Measurements from ENCODE around the gene SEMA5A. TPM values are rescaled to one million over a fixed set of nuclear protein-coding genes. Genes with fewer than 3 reads are reported as not detected.
A peak's percentile ranks its signal among the peaks of the same experiment; 100 is the strongest.

The SEMA5A gene
- polyA plus RNA-seq, 1 donor from 2014 or later = 3.2 TPM

- H3K36me3 ChIP-seq (ENCODE audit: insufficient read depth, low read length) = no peaks in the 10 kb centered on the region
- no peak overlapping the region for H3K9ac ChIP-seq (ENCODE audit: low read length)
- TF ChIP-seq, protein P1, sequence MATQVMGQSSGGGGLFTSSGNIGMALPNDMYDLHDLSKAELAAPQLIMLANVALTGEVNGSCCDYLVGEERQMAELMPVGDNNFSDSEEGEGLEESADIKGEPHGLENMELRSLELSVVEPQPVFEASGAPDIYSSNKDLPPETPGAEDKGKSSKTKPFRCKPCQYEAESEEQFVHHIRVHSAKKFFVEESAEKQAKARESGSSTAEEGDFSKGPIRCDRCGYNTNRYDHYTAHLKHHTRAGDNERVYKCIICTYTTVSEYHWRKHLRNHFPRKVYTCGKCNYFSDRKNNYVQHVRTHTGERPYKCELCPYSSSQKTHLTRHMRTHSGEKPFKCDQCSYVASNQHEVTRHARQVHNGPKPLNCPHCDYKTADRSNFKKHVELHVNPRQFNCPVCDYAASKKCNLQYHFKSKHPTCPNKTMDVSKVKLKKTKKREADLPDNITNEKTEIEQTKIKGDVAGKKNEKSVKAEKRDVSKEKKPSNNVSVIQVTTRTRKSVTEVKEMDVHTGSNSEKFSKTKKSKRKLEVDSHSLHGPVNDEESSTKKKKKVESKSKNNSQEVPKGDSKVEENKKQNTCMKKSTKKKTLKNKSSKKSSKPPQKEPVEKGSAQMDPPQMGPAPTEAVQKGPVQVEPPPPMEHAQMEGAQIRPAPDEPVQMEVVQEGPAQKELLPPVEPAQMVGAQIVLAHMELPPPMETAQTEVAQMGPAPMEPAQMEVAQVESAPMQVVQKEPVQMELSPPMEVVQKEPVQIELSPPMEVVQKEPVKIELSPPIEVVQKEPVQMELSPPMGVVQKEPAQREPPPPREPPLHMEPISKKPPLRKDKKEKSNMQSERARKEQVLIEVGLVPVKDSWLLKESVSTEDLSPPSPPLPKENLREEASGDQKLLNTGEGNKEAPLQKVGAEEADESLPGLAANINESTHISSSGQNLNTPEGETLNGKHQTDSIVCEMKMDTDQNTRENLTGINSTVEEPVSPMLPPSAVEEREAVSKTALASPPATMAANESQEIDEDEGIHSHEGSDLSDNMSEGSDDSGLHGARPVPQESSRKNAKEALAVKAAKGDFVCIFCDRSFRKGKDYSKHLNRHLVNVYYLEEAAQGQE (IDR thresholded peaks at IDR 0.05; ENCODE audit: borderline replicate concordance) = no peak
- TF ChIP-seq SMC3 (conservative IDR thresholded peaks at IDR 0.05; ENCODE audit: poor library complexity) (peak; percentile 95), EP300 (conservative IDR thresholded peaks at IDR 0.05; ENCODE audit: poor library complexity, severe bottlenecking) (no peak), CTCF (IDR thresholded peaks at IDR 0.05; ENCODE audit: poor library complexity, severe bottlenecking) (peak; percentile 82), RAD21 (conservative IDR thresholded peaks at IDR 0.05) (peak; percentile 92), MXI1 (conservative IDR thresholded peaks at IDR 0.05; ENCODE audit: poor library complexity, severe bottlenecking) (no peak), POLR2AphosphoS5 (IDR thresholded peaks at IDR 0.05) (no peak), EZH2 (IDR thresholded peaks at IDR 0.05; ENCODE audit: borderline replicate concordance, insufficient read depth, low read length, poor library complexity, severe bottlenecking) (no peak)
- H3K27ac ChIP-seq (ENCODE audit: low read length) = no peak overlapping the region
- no peaks in the 10 kb centered on the region for H3K27me3 ChIP-seq (ENCODE audit: insufficient read depth, low read depth, low read length)
- H3K79me2 ChIP-seq (replicated peaks; ENCODE audit: insufficient read depth, low read length) = no peaks in the 10 kb centered on the region
- H3K9me2 ChIP-seq (ENCODE audit: insufficient read depth, low read length) = no peaks in the 10 kb centered on the region
- peaks cover 3% of the 10 kb centered on the region for H3K9me3 ChIP-seq (ENCODE audit: low read length)
- no peak overlapping the region for H3K4me2 ChIP-seq (ENCODE audit: low read length)
- no peak overlapping the region for H3K4me3 ChIP-seq (ENCODE audit: low read length)
- H4K20me1 ChIP-seq (ENCODE audit: insufficient read depth) = no peaks in the 10 kb centered on the region
- H3F3A ChIP-seq (ENCODE audit: insufficient read depth, low read length, poor library complexity, severe bottlenecking) = no peaks in the 10 kb centered on the region
- no peak overlapping the region for H2AFZ ChIP-seq (ENCODE audit: low read depth, low read length)
Observed at GRCh38 chr5:9207817-9208418, 338.0 kb downstream of the SEMA5A start.

DNA sequence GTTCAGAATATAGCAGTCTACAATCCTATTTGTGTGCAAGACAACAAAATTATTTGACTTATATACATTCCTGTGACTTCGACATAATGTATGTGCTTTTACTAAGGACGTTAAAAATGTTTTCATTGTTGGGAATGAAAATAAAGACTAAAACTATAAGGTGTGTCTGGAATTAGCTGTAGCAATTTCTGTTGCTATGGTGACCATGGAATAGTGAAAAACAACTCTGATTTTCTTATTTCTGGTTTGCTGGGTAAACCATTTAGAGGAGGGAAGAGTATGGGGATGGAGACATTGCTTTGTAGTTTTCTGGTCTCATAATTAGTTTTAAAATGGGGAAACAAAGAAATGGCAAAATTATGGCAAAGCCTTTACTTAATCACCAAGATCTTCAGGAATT, 343.2 kb downstream of the SEMA5A start:
- Histone ChIP-seq H3K9me2 (ENCODE audit: insufficient read depth, low read length) (no peaks in the 10 kb centered on the region), H2AFZ (ENCODE audit: low read depth, low read length) (no peak overlapping the region), H3K4me3 (ENCODE audit: low read length) (no peak overlapping the region), H3K79me2 (replicated peaks; ENCODE audit: insufficient read depth, low read length) (no peaks in the 10 kb centered on the region), H4K20me1 (ENCODE audit: insufficient read depth) (no peaks in the 10 kb centered on the region), H3K4me2 (ENCODE audit: low read length) (no peak overlapping the region), H3K27me3 (ENCODE audit: insufficient read depth, low read depth, low read length) (no peaks in the 10 kb centered on the region), H3K36me3 (ENCODE audit: insufficient read depth, low read length) (no peaks in the 10 kb centered on the region), H3K9ac (ENCODE audit: low read length) (no peak overlapping the region), H3F3A (ENCODE audit: insufficient read depth, low read length, poor library complexity, severe bottlenecking) (no peaks in the 10 kb centered on the region), H3K27ac (ENCODE audit: low read length) (no peak overlapping the region), H3K9me3 (ENCODE audit: low read length) (peaks cover 3% of the 10 kb centered on the region)
- no peak for TF ChIP-seq SMC3 (conservative IDR thresholded peaks at IDR 0.05; ENCODE audit: poor library complexity)
- no peak for TF ChIP-seq CTCF (IDR thresholded peaks at IDR 0.05; ENCODE audit: poor library complexity, severe bottlenecking)
- no peak for TF ChIP-seq EP300 (conservative IDR thresholded peaks at IDR 0.05; ENCODE audit: poor library complexity, severe bottlenecking)
- no peak for TF ChIP-seq EZH2 (IDR thresholded peaks at IDR 0.05; ENCODE audit: borderline replicate concordance, insufficient read depth, low read length, poor library complexity, severe bottlenecking)
- TF ChIP-seq POLR2AphosphoS5 (IDR thresholded peaks at IDR 0.05) = no peak
- TF ChIP-seq TAF1 (IDR thresholded peaks at IDR 0.05; ENCODE audit: low read depth) = no peak
- TF ChIP-seq MXI1 (conservative IDR thresholded peaks at IDR 0.05; ENCODE audit: poor library complexity, severe bottlenecking) = no peak
- TF ChIP-seq, protein P1 (IDR thresholded peaks at IDR 0.05; ENCODE audit: borderline replicate concordance) = no peak
